HTR-8/SVneo (cell line): ENCODE results near the gene WNT5B.
A peak's percentile ranks its signal among the peaks of the same experiment; 100 is the strongest.

Experiments
- DNase-seq: peaks from one replicate; pipeline ENCODE4 v3.0.0; 2011; ENCODE audit warnings: low spot score, mixed read lengths; ENCODE audit not compliant: insufficient read length
- FAIRE-seq: peaks from 2 replicates; lab custom pipeline; 2011; peaks lifted over from hg19 to GRCh38; lab: Jason Lieb, UNC

The WNT5B gene

GRCh38 chr12:1622406-1622805, 6.6 kb upstream of the WNT5B start:
- FAIRE-seq = no peak
- DNase-seq = no peak

DNA sequence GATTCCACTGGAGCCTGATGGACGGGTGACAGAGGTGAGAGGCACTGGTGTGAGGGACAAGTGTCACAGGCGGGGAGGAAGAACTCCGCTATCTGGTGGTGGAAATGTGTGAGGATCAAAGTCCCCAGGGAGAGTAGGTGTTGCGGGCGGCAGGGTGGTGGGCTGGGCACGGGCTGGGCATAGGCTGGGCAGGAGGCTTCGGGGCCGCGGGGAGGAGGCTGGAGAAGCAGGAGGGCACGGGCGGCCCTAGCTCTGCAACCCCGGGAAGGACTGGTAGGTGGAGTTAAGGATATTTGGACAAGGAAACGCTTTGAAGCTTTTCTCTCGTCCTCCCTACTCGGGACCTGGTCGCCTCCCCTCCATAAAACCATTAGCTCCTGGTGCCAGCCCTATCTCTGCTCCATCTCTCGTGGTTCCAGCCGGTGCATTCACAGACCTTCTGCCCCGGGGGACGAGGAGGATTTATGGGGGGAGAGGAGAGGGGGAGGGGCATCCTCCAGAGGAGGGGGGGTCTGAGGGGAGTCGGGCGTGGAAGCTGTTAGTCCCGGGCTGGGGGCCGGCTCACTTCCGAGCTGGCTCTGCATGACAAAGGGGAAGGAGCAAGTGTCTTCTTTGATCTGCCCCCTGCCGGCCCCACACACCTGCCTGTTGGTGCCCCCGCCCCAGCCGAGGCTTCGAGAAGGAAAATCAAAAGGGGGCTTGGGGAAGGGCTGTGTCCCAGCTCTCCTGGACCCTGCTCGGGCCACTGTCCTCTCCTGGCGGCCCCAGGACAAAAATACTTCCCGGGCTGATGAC, 504 bp downstream of the WNT5B start:
- FAIRE-seq (peak; percentile 58), DNase-seq (no peak)

DNA sequence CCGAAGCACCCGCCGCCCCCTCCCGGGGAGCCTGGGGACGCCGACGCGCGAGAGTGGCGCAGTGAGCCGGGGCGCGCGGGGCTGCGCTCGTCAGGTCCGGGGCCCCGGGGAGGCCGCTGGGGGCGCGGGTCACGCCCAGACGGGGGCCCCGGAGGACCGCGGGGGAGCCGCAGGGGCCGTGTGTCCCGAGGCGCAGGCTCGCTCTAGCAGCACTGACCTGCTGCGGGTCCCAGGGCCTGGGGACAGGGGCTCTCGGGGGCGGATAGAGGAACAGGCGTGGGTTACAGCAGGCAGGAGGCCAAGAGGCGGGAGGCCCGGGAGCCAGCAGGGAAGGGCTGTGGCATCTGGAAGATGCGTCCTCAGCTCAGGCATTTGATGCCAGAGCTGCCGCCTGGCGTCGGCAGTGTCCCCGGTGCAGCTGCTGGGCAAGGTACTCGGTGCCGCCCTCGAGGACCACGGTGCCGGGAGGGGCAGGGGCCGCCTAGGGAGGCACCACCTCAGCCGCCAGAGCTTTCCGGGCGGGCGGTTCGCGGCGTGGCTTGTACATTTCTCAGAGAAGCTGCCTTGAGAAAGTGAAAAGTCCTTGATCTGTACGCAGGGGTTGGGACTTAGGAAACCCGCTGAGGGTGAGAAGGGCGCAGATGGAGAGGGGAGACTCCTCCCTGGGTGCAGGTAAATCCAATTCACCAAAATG, 1.2 kb downstream of the WNT5B start:
- DNase-seq (no peak), FAIRE-seq (no peak)

GRCh38 chr12:1630827-1631591, 2.0 kb downstream of the WNT5B start:
- DNase-seq (no peak), FAIRE-seq (peak; percentile 49)

DNA sequence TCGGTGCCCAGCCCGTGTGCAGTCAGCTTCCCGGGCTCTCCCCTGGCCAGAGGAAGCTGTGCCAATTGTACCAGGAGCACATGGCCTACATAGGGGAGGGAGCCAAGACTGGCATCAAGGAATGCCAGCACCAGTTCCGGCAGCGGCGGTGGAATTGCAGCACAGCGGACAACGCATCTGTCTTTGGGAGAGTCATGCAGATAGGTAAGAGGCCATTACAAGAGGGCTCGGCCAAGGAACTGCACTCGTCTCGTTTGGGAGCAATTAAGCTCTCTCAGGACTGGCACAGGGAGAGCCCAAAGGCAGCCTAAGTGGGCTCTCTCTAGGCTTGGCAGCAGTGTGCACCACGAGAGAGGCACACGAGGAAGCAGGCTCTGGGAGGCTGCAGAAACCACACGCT, 3.7 kb downstream of the WNT5B start:
- no peak for DNase-seq
- no peak for FAIRE-seq

- DNase-seq (no peak), FAIRE-seq (no peak)
Observed at GRCh38 chr12:1633459-1633858, 4.4 kb downstream of the WNT5B start.

GRCh38 chr12:1634149-1634548, 5.1 kb downstream of the WNT5B start:
- FAIRE-seq = no peak

DNA sequence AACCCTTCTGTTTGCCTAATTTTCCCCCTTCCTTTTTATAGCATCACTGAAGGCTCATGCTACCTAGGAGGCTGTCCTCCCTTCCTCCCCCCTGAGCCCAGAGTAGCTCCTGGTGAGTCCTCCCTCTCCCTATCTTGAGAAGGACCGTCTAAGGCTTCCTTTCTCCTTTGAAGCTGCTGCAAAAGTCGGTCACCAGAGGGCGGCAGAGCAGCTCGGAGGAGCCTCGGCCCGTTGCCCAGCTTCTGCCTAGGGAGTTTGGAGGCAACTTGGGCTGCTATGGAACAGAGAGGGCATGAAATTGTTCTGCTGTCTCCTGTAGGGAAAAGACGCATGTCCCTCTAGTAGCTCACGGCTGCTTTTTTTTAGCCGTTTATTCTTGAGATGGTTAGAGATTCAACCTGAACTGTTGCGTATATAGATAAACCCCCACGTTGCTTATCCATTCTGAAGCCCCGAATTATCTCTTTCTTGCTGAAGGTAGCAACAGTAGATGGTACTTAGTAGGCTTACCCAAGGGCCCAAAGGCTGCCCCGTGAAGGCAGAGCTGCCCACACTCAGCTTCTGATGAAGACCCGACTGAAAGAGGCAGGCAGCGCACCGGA, 5.7 kb downstream of the WNT5B start:
- FAIRE-seq = peak; percentile 92
- peak; percentile 88 for DNase-seq

More at GRCh38 chr12:1634149-1634548, 5.1 kb downstream of the WNT5B start:
- no peak for DNase-seq

- peak; percentile 82 for FAIRE-seq
- DNase-seq = no peak
Observed at GRCh38 chr12:1635301-1636095, 6.5 kb downstream of the WNT5B start.

- FAIRE-seq (peak; percentile 57), DNase-seq (no peak)
Observed at GRCh38 chr12:1638203-1638602, 9.2 kb downstream of the WNT5B start.

- FAIRE-seq (no peak), DNase-seq (no peak)
Observed at GRCh38 chr12:1639538-1639937, 10.5 kb downstream of the WNT5B start.

DNA sequence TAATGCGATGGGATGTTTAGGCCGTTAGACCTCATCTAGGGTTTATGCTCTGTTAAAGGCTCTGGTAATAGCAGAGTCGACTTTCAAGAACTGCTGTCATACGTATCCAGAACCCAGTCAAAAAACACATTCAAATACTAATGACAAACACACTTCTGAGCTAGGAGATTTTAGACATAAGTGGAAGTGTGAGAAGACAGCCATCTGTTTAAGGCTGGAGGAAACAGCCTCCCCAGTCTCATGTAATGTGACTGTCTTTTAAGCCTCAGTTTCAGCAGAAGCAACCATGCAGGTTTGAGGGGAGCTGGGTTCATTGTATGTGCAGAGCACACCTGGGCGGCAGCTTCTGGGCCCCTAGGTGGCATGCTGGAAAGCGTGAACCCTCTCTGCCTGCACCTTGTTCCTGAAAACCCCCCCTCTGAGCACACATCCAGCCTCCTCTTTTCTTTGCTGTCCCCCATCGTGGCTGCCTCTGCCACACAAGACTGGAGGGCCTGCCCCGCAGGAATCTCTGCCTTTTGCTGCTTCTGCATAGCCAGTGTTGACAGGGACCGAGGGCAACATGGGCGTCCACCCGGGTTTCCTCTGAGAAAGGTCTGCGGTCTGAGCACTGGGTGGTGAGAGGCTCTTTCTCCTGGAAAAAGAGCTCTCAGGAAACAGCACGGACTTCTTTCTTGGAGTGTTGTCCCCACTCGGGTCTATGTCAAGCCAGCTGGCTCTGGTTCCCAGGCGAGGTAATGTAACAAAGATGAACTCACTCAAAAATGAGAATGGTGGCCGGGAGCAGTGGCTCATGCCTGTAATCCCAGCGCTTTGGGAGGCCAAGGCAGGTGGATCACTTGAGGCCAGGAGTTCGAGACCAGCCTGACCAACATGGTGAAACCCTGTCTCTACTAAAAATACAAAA, 11.6 kb downstream of the WNT5B start:
- FAIRE-seq (peak; percentile 51), DNase-seq (no peak)

GRCh38 chr12:1642513-1642912, 13.5 kb downstream of the WNT5B start:
- DNase-seq (no peak), FAIRE-seq (no peak)

DNA sequence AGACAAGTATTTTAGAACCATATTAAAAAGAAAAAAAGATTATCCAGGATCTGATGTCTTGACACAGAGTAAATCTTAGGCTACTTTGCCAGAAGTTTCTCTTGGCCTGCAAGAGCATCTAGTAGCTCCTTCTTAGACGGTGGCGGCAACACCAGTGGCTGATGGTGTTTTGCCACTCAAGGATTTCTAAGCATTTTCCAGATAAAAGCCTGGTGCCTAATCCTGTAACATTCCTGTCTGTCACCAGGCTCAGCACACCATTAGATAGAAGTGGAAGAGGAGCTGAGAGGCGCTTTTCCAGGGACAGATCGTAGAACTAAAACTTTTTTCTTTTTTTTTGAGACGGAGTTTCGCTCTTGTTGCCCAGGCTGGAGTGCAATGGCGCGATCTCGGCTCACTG, 14.0 kb downstream of the WNT5B start:
- FAIRE-seq = no peak
- no peak for DNase-seq

DNA sequence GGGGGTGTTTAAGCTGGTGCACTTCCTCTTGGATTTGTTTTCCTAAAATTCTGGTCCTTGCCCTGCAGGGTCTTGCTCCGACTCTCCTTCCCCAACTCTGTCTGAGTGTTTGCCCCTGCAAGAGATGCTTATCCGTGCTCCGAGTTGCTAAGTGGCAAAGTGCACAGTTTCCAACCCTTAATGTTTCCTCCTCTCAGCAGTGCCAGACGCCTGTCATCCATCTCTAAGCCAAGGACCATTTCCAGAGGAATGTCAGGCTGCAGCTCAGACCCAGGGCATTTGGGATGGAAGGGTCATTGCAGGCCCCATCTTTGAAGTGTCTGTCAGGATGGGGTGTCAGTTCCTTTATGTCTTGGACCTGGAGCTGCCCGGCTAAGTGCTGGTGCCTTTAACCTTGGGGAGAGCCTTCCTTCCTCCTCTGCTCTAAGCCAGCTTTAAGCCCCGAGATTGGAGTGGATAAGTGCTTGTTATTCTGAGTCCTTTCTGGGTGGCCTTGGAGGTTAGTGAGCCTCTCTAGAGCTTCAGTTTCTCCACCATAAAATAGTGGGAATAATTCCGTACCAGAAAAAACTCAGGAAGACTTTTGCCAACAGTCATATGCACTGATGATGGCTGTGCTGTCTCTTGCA, 15.0 kb downstream of the WNT5B start:
- DNase-seq = no peak
- no peak for FAIRE-seq

DNA sequence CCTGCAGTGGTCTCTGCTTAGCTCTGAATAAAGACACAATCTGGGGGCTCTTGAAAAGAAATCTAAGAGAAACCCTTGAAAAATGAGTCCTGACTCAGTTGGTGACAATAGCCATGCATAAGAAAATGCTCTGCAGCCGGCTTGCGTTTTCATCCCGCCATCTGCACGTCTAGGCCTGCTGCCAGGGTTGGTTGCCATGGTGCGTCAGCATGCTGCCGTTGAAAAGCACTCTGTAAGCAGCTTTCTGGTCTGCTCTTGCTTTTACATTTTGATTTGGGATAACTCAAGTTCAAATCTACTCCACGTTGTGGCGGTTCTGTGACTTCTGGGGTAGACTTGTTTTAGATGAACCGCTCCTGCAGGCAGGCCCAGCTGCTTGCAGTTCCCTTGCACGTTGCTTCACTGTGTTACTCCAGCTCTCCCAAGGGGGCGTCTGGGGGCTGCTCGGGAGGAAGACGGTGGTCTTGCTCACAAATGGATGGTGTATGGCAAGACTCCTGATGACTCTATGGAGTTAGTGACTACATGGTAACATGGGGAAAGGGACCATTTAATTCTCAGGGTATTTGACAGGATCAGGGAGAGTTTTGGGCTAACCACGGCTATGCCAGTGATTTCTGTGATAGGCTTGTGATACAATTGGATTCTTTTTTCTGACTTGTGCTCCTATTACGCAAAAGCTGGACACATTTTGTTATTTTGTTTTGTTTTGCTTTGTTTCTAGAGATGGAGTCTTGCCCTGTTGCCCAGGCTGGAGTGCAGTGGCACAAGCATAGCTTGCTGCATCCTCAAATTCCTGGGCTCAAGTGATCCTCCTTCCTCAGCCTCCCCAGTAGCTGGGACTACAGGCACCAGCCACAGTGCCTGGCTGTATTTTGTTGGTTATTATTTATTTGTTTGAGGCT, 15.8 kb downstream of the WNT5B start:
- peak; percentile 92 for FAIRE-seq
- no peak for DNase-seq

DNA sequence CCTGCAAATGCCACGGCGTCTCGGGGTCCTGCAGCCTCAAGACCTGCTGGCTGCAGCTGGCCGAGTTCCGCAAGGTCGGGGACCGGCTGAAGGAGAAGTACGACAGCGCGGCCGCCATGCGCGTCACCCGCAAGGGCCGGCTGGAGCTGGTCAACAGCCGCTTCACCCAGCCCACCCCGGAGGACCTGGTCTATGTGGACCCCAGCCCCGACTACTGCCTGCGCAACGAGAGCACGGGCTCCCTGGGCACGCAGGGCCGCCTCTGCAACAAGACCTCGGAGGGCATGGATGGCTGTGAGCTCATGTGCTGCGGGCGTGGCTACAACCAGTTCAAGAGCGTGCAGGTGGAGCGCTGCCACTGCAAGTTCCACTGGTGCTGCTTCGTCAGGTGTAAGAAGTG, 16.8 kb downstream of the WNT5B start:
- FAIRE-seq = peak; percentile 74

More for the DNA sequence above, 16.8 kb downstream of the WNT5B start:
- DNase-seq = no peak
